Measurements from ENCODE around the gene C6orf52.

C6orf52 gene

GRCh38 chr6:10643201-10643651 lies 51.2 kb downstream of the C6orf52 start:
- TF ChIP-seq REST (IDR thresholded peaks at IDR 0.05; ENCODE audit: low read depth) (no peak), MAX (IDR thresholded peaks at IDR 0.05) (no peak), CEBPB (IDR thresholded peaks at IDR 0.05) (no peak), ZBTB7A (IDR thresholded peaks at IDR 0.05; ENCODE audit: low read depth) (no peak), EP300 (IDR thresholded peaks at IDR 0.05; ENCODE audit: borderline replicate concordance) (no peak), TAF1 (IDR thresholded peaks at IDR 0.05; ENCODE audit: low read depth) (no peak), USF1 (IDR thresholded peaks at IDR 0.05) (no peak), CREB1 (IDR thresholded peaks at IDR 0.05; ENCODE audit: low read depth) (no peak), NFIC (IDR thresholded peaks at IDR 0.05) (no peak), EGR1 (IDR thresholded peaks at IDR 0.05) (no peak), FOXM1 (IDR thresholded peaks at IDR 0.05; ENCODE audit: borderline replicate concordance, low read depth) (no peak), RAD21 (IDR thresholded peaks at IDR 0.05; ENCODE audit: low read depth) (no peak), YY1 (IDR thresholded peaks at IDR 0.05; ENCODE audit: low read depth) (no peak), TEAD4 (IDR thresholded peaks at IDR 0.05) (no peak), TCF12 (IDR thresholded peaks at IDR 0.05; ENCODE audit: low read depth) (no peak)

- TF ChIP-seq YY1 (IDR thresholded peaks at IDR 0.05; ENCODE audit: low read depth) (no peak), EP300 (IDR thresholded peaks at IDR 0.05; ENCODE audit: borderline replicate concordance) (no peak), USF1 (IDR thresholded peaks at IDR 0.05) (no peak), TCF12 (IDR thresholded peaks at IDR 0.05; ENCODE audit: low read depth) (no peak), TEAD4 (IDR thresholded peaks at IDR 0.05) (no peak), CEBPB (IDR thresholded peaks at IDR 0.05) (no peak), RAD21 (IDR thresholded peaks at IDR 0.05; ENCODE audit: low read depth) (no peak), FOXM1 (IDR thresholded peaks at IDR 0.05; ENCODE audit: borderline replicate concordance, low read depth) (no peak), EGR1 (IDR thresholded peaks at IDR 0.05) (no peak), CREB1 (IDR thresholded peaks at IDR 0.05; ENCODE audit: low read depth) (no peak), TAF1 (IDR thresholded peaks at IDR 0.05; ENCODE audit: low read depth) (no peak), REST (IDR thresholded peaks at IDR 0.05; ENCODE audit: low read depth) (no peak), ZBTB7A (IDR thresholded peaks at IDR 0.05; ENCODE audit: low read depth) (no peak), NFIC (IDR thresholded peaks at IDR 0.05) (no peak), MAX (IDR thresholded peaks at IDR 0.05) (no peak)
Measured at GRCh38 chr6:10641528-10641927, 52.9 kb downstream of the C6orf52 start.

GRCh38 chr6:10640412-10640811 lies 54.0 kb downstream of the C6orf52 start:
- TF ChIP-seq TAF1 (IDR thresholded peaks at IDR 0.05; ENCODE audit: low read depth) (no peak), YY1 (IDR thresholded peaks at IDR 0.05; ENCODE audit: low read depth) (no peak), FOXM1 (IDR thresholded peaks at IDR 0.05; ENCODE audit: borderline replicate concordance, low read depth) (no peak), REST (IDR thresholded peaks at IDR 0.05; ENCODE audit: low read depth) (no peak), RAD21 (IDR thresholded peaks at IDR 0.05; ENCODE audit: low read depth) (no peak), NFIC (IDR thresholded peaks at IDR 0.05) (no peak), MAX (IDR thresholded peaks at IDR 0.05) (no peak), TEAD4 (IDR thresholded peaks at IDR 0.05) (no peak), CREB1 (IDR thresholded peaks at IDR 0.05; ENCODE audit: low read depth) (no peak), EP300 (IDR thresholded peaks at IDR 0.05; ENCODE audit: borderline replicate concordance) (no peak), CEBPB (IDR thresholded peaks at IDR 0.05) (no peak), ZBTB7A (IDR thresholded peaks at IDR 0.05; ENCODE audit: low read depth) (no peak), USF1 (IDR thresholded peaks at IDR 0.05) (no peak), TCF12 (IDR thresholded peaks at IDR 0.05; ENCODE audit: low read depth) (no peak), EGR1 (IDR thresholded peaks at IDR 0.05) (no peak)

Data from Ishikawa (cell line).